D721Med (cell line): ENCODE results near the gene BABAM1.

Experiments used
- DNase-seq: peaks from one replicate; pipeline ENCODE4 v3.0.0; 2011; ENCODE audit warnings: low spot score; ENCODE audit not compliant: insufficient read length
- FAIRE-seq: peaks from 2 replicates; lab custom pipeline; 2011; peaks lifted over from hg19 to GRCh38; lab: Jason Lieb, UNC
- CTCF ChIP-seq: IDR thresholded peaks from 2 replicates; pipeline ENCODE4 v1.5.1; 2012; ENCODE audit warnings: mild to moderate bottlenecking, control low read depth; ENCODE audit not compliant: insufficient read depth; ENCODE audit errors: missing control alignments

The BABAM1 gene

GRCh38 chr19:17305517-17306284 lies 38.5 kb downstream of the BABAM1 start, which contains the start of gene MRPL34:
Gene MRPL34 (plus strand): TSS chr19:17305872. CDS start chr19:17305893, 21 bp downstream.
- FAIRE-seq: no peak
- DNase-seq: peak; percentile 77
- peak; percentile 59 for TF ChIP-seq CTCF

GRCh38 chr19:17306285-17306714 lies 39.1 kb downstream of the BABAM1 start:
- no peak for FAIRE-seq
- no peak for DNase-seq
- no peak for TF ChIP-seq CTCF

GRCh38 chr19:17307876-17308377 lies 40.7 kb downstream of the BABAM1 start:
- no peak for TF ChIP-seq CTCF
- FAIRE-seq (no peak), DNase-seq (no peak)

GRCh38 chr19:17309198-17309964 lies 42.1 kb downstream of the BABAM1 start, which contains the start of gene DDA1:
Gene DDA1 (plus strand): TSS chr19:17309563. CDS start chr19:17309655, 92 bp downstream.
- no peak for TF ChIP-seq CTCF

GRCh38 chr19:17309965-17310461 lies 42.8 kb downstream of the BABAM1 start:
- no peak for TF ChIP-seq CTCF
- DNase-seq: no peak
- no peak for FAIRE-seq

More at GRCh38 chr19:17309198-17309964, 42.1 kb downstream of the BABAM1 start, which contains the start of gene DDA1:
- peak; percentile 55 for FAIRE-seq
- DNase-seq: peak; percentile 99

- DNase-seq (peak; percentile 14), FAIRE-seq (no peak)
- no peak for TF ChIP-seq CTCF
These were observed 44.4 kb downstream of the BABAM1 start for GRCh38 chr19:17311455-17312188.
